Vagina (tissue), 2 donors: Measurements from ENCODE around the gene SULT2B1.

ENCODE experiments used
- POLR2A ChIP-seq, 2 donors: fragments of 450-650 bp; IDR thresholded peaks; one replicate each; pipeline ENCODE4 v1.6.1; 2017; ENCODE audit warnings: antibody characterized with exemption in 2 of 2, mild to moderate bottlenecking in 2 of 2, moderate library complexity in 2 of 2
- POLR2AphosphoS5 ChIP-seq, 2 donors: sonication (generic); formaldehyde crosslinking; IDR thresholded peaks; one replicate each; pipeline ENCODE4 v1.9.0; 2017; ENCODE audit warnings: antibody characterized with exemption in 2 of 2, mild to moderate bottlenecking in 2 of 2, low read depth in 1 of 2; ENCODE audit not compliant: insufficient read depth in 1 of 2
- TF ChIP-seq, protein P1 (sequence below), 3 experiments: fragments of 450-650 bp in 2 of 3; fragments of 200-600 bp in 1 of 3; sonication (generic) in 1 of 3; IDR thresholded peaks; one replicate each; pipeline ENCODE4 v1.5.1; 2017 to 2019; ENCODE audit warnings: antibody characterized with exemption in 3 of 3, mild to moderate bottlenecking in 2 of 3, moderate library complexity in 2 of 3

GRCh38 chr19:48502350-48503018, 49.5 kb upstream of the SULT2B1 start:
- TF ChIP-seq, protein P1, sequence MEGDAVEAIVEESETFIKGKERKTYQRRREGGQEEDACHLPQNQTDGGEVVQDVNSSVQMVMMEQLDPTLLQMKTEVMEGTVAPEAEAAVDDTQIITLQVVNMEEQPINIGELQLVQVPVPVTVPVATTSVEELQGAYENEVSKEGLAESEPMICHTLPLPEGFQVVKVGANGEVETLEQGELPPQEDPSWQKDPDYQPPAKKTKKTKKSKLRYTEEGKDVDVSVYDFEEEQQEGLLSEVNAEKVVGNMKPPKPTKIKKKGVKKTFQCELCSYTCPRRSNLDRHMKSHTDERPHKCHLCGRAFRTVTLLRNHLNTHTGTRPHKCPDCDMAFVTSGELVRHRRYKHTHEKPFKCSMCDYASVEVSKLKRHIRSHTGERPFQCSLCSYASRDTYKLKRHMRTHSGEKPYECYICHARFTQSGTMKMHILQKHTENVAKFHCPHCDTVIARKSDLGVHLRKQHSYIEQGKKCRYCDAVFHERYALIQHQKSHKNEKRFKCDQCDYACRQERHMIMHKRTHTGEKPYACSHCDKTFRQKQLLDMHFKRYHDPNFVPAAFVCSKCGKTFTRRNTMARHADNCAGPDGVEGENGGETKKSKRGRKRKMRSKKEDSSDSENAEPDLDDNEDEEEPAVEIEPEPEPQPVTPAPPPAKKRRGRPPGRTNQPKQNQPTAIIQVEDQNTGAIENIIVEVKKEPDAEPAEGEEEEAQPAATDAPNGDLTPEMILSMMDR (IDR thresholded peaks at IDR 0.05): no peak
- TF ChIP-seq POLR2AphosphoS5 (IDR thresholded peaks at IDR 0.05; ENCODE audit: insufficient read depth in 1 of 2, low read depth in 1 of 2) (no peak), POLR2A (IDR thresholded peaks at IDR 0.05) (no peak)
